Ecto neural progenitor cell (in vitro differentiated cells): ENCODE results near the gene TOPAZ1.
"Not testable (repeated sequence)": the region's sequence is repeated elsewhere in the genome, so short reads cannot be mapped to it uniquely, and the experiment has no call there.

Experiments
- DNase-seq: peaks from one replicate; pipeline ENCODE4 v3.0.0-alpha.2; 2018; ENCODE audit warnings: low spot score

TOPAZ1 gene

GRCh38 chr3:44334326-44334725 is 92.6 kb downstream of the TOPAZ1 start:
- no peak for DNase-seq

GRCh38 chr3:44337248-44337785 is 95.6 kb downstream of the TOPAZ1 start:
- no peak for DNase-seq

DNA sequence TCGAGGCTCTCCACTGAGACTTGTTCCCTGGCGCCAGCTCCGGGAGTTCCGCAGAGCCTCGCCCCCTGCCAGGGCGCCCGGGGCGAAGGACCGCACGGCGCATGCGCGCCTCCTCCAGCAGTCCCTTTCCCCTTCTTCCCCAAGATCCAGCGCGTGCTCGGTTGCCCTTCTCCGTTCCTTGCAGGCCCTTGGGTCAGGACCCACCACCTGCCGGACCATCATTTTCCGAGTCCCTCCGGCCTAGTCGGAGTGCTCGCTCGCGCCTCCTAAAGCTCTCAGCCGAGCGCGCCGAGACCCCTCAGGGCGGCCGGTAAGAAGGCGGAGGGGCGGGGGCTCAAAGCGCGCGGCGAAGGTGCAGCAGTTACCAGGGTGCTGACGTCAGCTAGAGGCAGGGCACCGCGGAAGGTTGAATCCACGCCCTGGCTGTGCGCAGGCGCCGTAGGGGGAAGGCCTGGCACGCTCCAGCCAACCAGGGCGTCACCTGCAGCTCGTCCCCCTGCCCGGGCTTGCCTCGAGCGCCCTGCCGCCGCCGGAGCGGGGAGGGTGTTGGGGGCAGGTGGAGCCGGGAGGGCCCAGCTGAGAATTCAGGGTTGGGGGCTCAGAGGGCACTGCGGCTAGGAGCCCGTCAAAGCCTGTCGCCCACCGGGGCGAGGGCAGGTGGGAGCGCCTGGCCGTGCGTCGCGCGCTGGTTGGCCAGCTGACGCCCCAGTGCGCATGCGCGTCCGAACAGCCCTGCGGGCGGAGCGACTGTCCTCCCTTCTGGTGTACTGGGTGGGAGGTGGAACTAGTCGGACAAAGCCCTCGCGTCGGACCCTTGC is 96.5 kb downstream of the TOPAZ1 start, which contains the start of gene TCAIM:
Gene TCAIM (plus strand): TSS at position 757 of the 818 bp plus-strand sequence. CDS start 16,017 bp downstream, outside the sequence.
- DNase-seq: peak; percentile 99

GRCh38 chr3:44338828-44339127 is 97.1 kb downstream of the TOPAZ1 start:
- DNase-seq: no peak

GRCh38 chr3:44339181-44340057 is 97.7 kb downstream of the TOPAZ1 start:
- DNase-seq: no peak

- DNase-seq: no peak
Observed at GRCh38 chr3:44340058-44340395, 98.3 kb downstream of the TOPAZ1 start.

DNA sequence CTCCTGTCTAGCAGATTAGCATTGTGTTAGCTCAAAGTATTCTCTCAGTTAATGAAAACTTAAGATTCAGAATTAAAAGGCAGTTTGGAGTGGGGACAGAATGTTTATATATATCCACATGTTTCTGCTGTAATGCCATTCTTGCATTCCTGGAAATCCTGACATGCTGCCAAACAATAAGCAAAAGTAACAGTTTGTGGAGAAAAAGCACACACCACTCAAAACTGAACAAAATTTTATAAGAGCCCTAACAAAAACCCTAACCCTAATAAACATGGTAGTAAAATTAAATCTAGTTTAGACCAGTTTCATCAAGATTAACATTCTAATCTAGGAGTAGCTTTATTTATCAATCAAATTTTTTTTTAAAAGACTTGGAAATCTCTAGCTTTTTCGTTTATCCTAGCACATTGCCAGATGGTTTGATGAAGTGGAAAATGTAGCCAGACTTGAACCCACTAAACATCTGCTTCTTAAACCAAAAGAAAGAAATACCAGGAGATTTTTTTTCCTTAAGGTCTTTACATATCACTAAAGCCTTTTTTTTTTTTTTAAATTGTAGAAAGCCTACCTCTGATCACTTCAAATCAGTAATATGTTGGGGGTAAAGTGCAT is 100.6 kb downstream of the TOPAZ1 start:
- DNase-seq: no peak

GRCh38 chr3:44343421-44343820 is 101.7 kb downstream of the TOPAZ1 start:
- no peak for DNase-seq

- DNase-seq: not testable (repeated sequence)
Observed at GRCh38 chr3:44346590-44346989, 104.9 kb downstream of the TOPAZ1 start.

GRCh38 chr3:44348993-44349392 is 107.3 kb downstream of the TOPAZ1 start:
- DNase-seq: no peak

- no peak for DNase-seq
Observed at GRCh38 chr3:44353355-44353924, 111.8 kb downstream of the TOPAZ1 start.

- no peak for DNase-seq
Observed at GRCh38 chr3:44355362-44356033, 113.8 kb downstream of the TOPAZ1 start.

- DNase-seq: peak; percentile 83
Observed at GRCh38 chr3:44359146-44359751, 117.6 kb downstream of the TOPAZ1 start.

- DNase-seq: no peak
Observed at GRCh38 chr3:44363591-44363990, 121.9 kb downstream of the TOPAZ1 start.

DNA sequence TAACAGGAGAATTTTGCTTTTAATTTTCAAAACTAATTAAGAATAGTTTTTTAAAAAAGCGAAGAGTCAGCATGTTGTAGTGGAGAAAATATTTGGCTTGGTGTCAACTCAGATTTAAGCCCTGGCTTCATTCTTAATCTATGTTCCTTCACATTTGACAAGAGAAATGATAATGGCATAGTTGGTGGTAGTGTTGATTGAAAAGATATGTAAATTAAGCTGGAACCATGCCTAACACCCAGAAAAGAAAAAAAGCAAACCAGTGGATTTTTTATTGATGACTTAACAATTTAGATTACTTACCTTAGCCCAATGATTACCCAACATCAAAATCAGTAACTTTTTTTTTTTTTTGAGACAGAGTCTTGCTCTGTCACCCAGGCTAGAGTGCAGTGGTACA is 124.3 kb downstream of the TOPAZ1 start:
- no peak for DNase-seq

- no peak for DNase-seq
Observed at GRCh38 chr3:44375450-44375849, 133.8 kb downstream of the TOPAZ1 start.
